ENCODE results near the gene ABCA2.
"Not testable (repeated sequence)": the region's sequence is repeated elsewhere in the genome, so short reads cannot be mapped to it uniquely, and the experiment has no call there.

Gene ABCA2

GRCh38 chr9:137012694-137013570 lies 15.1 kb downstream of the ABCA2 start:
- no peak for DNase-seq

- no peak for DNase-seq
Observed at GRCh38 chr9:137011907-137012675, 15.9 kb downstream of the ABCA2 start.

- DNase-seq: no peak
Observed at GRCh38 chr9:137011156-137011555, 16.9 kb downstream of the ABCA2 start.

- DNase-seq: no peak
Observed at GRCh38 chr9:137009938-137010732, 17.9 kb downstream of the ABCA2 start.

- DNase-seq: no peak
Observed at GRCh38 chr9:137009217-137009616, 18.8 kb downstream of the ABCA2 start.

GRCh38 chr9:137008312-137008711 lies 19.7 kb downstream of the ABCA2 start:
- DNase-seq: no peak

- no peak for DNase-seq
Observed at GRCh38 chr9:137007816-137008270, 20.2 kb downstream of the ABCA2 start.

- DNase-seq: no peak
Observed at GRCh38 chr9:137007108-137007815, 20.8 kb downstream of the ABCA2 start.

GRCh38 chr9:137006116-137007003 lies 21.7 kb downstream of the ABCA2 start:
- DNase-seq: no peak

GRCh38 chr9:137004285-137004684 lies 23.8 kb downstream of the ABCA2 start:
- DNase-seq: not testable (repeated sequence)

GRCh38 chr9:137002646-137003041 lies 25.4 kb downstream of the ABCA2 start:
- no peak for DNase-seq

- no peak for DNase-seq
Observed at GRCh38 chr9:137001857-137002645, 26.0 kb downstream of the ABCA2 start.

- DNase-seq: peak; percentile 65
Observed at GRCh38 chr9:137000177-137000930, 27.7 kb downstream of the ABCA2 start.

GRCh38 chr9:136997830-136998234 lies 30.2 kb downstream of the ABCA2 start:
- no peak for DNase-seq

- DNase-seq: no peak
Observed at GRCh38 chr9:136997371-136997770, 30.7 kb downstream of the ABCA2 start.

- no peak for DNase-seq
Observed at GRCh38 chr9:136996361-136997292, 31.4 kb downstream of the ABCA2 start, which contains the start of gene CLIC3. CLIC3 (minus strand) TSS chr9:136996568; CDS start chr9:136996543, 25 bp downstream.

- no peak for DNase-seq
Observed at GRCh38 chr9:136995772-136996311, 32.2 kb downstream of the ABCA2 start.

- DNase-seq: no peak
Observed at GRCh38 chr9:136995362-136995761, 32.7 kb downstream of the ABCA2 start.
